Small intestine (tissue), 16 donors: ENCODE results near the gene SCRN1. TPM values are rescaled to one million over a fixed set of nuclear protein-coding genes. Genes with fewer than 3 reads are reported as not detected.

Experiments
- DNase-seq, 2 donors: peaks; one replicate each; pipeline versions ENCODE4 v3.0.0 to v3.0.0-alpha.2; 2013
- FAIRE-seq: peaks from 2 replicates; lab custom pipeline; 2012; peaks lifted over from hg19 to GRCh38; lab: Jason Lieb, UNC
- H3K27ac ChIP-seq, 3 donors: one replicate each; pipeline ENCODE4 v1.5.1; 2013; ENCODE audit warnings: low read length in 2 of 3, mild to moderate bottlenecking in 2 of 3, control low read depth in 1 of 3, inconsistent platforms in 1 of 3, low read depth in 1 of 3, moderate library complexity in 1 of 3
- H3K27me3 ChIP-seq, 3 donors: one replicate each; pipeline ENCODE4 v1.6.1; 2013; ENCODE audit warnings: low read length in 3 of 3, inconsistent platforms in 1 of 3; ENCODE audit not compliant: control insufficient read depth in 3 of 3, insufficient read depth in 3 of 3
- H3K36me3 ChIP-seq, 3 donors: one replicate each; pipeline ENCODE4 v1.6.1; 2013; ENCODE audit warnings: low read length in 3 of 3, inconsistent platforms in 1 of 3, low read depth in 1 of 3, mild to moderate bottlenecking in 1 of 3, moderate library complexity in 1 of 3; ENCODE audit not compliant: control insufficient read depth in 3 of 3, insufficient read depth in 2 of 3
- H3K4me1 ChIP-seq, 3 donors: one replicate each; pipeline ENCODE4 v1.6.1; 2013; ENCODE audit warnings: low read length in 2 of 3, inconsistent platforms in 1 of 3, low read depth in 1 of 3, mild to moderate bottlenecking in 1 of 3, moderate library complexity in 1 of 3; ENCODE audit not compliant: control insufficient read depth in 3 of 3, insufficient read depth in 2 of 3
- H3K4me3 ChIP-seq, 3 donors: one replicate each; pipeline ENCODE4 v1.5.1; 2013; ENCODE audit warnings: low read length in 3 of 3, control low read depth in 1 of 3, inconsistent platforms in 1 of 3, low read depth in 1 of 3, mild to moderate bottlenecking in 1 of 3, moderate library complexity in 1 of 3
- H3K9me3 ChIP-seq, 2 donors: one replicate each; pipeline ENCODE4 v1.6.1; 2013; ENCODE audit warnings: low read depth in 1 of 2, low read length in 1 of 2; ENCODE audit not compliant: control insufficient read depth in 2 of 2, insufficient read depth in 1 of 2
- WGBS, 3 donors: extraction: QIAGEN DNeasy Blood & Tissue Kit; methylation state at CpG; one replicate each; pipeline ENCODE4 v1.1.7; 2013; 5-methylcytosine and 5-hydroxymethylcytosine counted together
- long read RNA-seq, 10 donors: transcript quantifications; one replicate each; lab custom pipeline, GENCODE V29; 2026
- polyA plus RNA-seq, 4 donors: library from polyadenylated mRNA; stranded (reverse) in 3 of 4; unstranded in 1 of 4; fragments of 200-250 nt in 3 of 4; fragments of 120-200 nt in 1 of 4; gene quantifications; one replicate each; pipeline versions ENCODE4 v1.2.1 to v1.2.3, GENCODE V29; 2013
- donor health status: healthy with polysubstance abuse.
- donor health status: control.
- donor health status: control.
- donor health status: Bipolar disorder and iron deficiency.
- donor health status: healthy.

The SCRN1 gene
- polyA plus RNA-seq: 10 to 100 TPM in 2 of 4 donors, 1 to 10 TPM in 2; 1.3 to 16.9 (median 7.4) TPM
- long read RNA-seq, donor 1, full-length matches to known transcripts: 5 of 5 reads
- long read RNA-seq, donor 1, partial matches to known transcripts: 0 of 5 reads
- long read RNA-seq, donor 1, other reads (novel, unspliced or antisense): 0 of 5 reads
- long read RNA-seq, donor 2, full-length matches to known transcripts: 2 of 14 reads
- long read RNA-seq, donor 2, partial matches to known transcripts: 12 of 14 reads
- long read RNA-seq, donor 2, other reads (novel, unspliced or antisense): 0 of 14 reads
- long read RNA-seq, donor 3, full-length matches to known transcripts: 2 of 2 reads
- long read RNA-seq, donor 3, partial matches to known transcripts: 0 of 2 reads
- long read RNA-seq, donor 3, other reads (novel, unspliced or antisense): 0 of 2 reads
- long read RNA-seq, donor 4: 0 reads
- long read RNA-seq, donor 5: 0 reads
- long read RNA-seq, donor 6, full-length matches to known transcripts: 4 of 4 reads
- long read RNA-seq, donor 6, partial matches to known transcripts: 0 of 4 reads
- long read RNA-seq, donor 6, other reads (novel, unspliced or antisense): 0 of 4 reads
- long read RNA-seq, donor 7, full-length matches to known transcripts: 7 of 7 reads
- long read RNA-seq, donor 7, partial matches to known transcripts: 0 of 7 reads
- long read RNA-seq, donor 7, other reads (novel, unspliced or antisense): 0 of 7 reads
- long read RNA-seq, donor 8, full-length matches to known transcripts: 1 of 1 reads
- long read RNA-seq, donor 8, partial matches to known transcripts: 0 of 1 reads
- long read RNA-seq, donor 8, other reads (novel, unspliced or antisense): 0 of 1 reads
- long read RNA-seq, donor 9, full-length matches to known transcripts: 2 of 2 reads
- long read RNA-seq, donor 9, partial matches to known transcripts: 0 of 2 reads
- long read RNA-seq, donor 9, other reads (novel, unspliced or antisense): 0 of 2 reads
- long read RNA-seq, donor 10, full-length matches to known transcripts: 11 of 80 reads
- long read RNA-seq, donor 10, partial matches to known transcripts: 69 of 80 reads
- long read RNA-seq, donor 10, other reads (novel, unspliced or antisense): 0 of 80 reads

GRCh38 chr7:29989257-29989995 lies at the start of gene SCRN1:
SCRN1 (minus strand) TSS chr7:29989801; CDS start chr7:29969067, 20,734 bp downstream.
- Histone ChIP-seq H3K4me1 (peaks cover 0 to 5% (median 4%) of the 10 kb centered on the region in 3 donors), H3K9me3 (peaks cover 0 to 7% of the 10 kb centered on the region in 2 donors), H3K4me3 (peak within 1 kb of the TSS; percentile 79 to 83 (median 82)), H3K27ac (peak within 1 kb of the TSS; percentile 57 to 86 (median 79)), H3K36me3 (no peaks in the 10 kb centered on the region), H3K27me3 (peaks cover 0 to 10% (median 3%) of the 10 kb centered on the region in 3 donors)
- FAIRE-seq: no peak
- 1 to 2% (median 1%) methylated on average over 54 to 79 of the region's 79 CpGs for WGBS, 3 donors
- peak; percentile 22 to 78 for DNase-seq

- H3K27me3 ChIP-seq: no peaks in the 10 kb centered on the region
- 77 to 96% (median 94%) methylated on average over 3 of the region's 3 CpGs for WGBS, 3 donors
- no peaks in the 10 kb centered on the region for H3K9me3 ChIP-seq
- no peak overlapping the region for H3K27ac ChIP-seq
- DNase-seq (no peak), FAIRE-seq (no peak)
- H3K4me3 ChIP-seq: no peak overlapping the region
- no peaks in the 10 kb centered on the region for H3K36me3 ChIP-seq
- H3K4me1 ChIP-seq: peaks cover 0 to 5% (median 0%) of the 10 kb centered on the region in 3 donors
These were observed 48.8 kb upstream of the SCRN1 start for GRCh38 chr7:30038196-30038980.

- H3K27me3 ChIP-seq: no peaks in the 10 kb centered on the region
- no peak overlapping the region for H3K27ac ChIP-seq
- no peaks in the 10 kb centered on the region for H3K36me3 ChIP-seq
- DNase-seq: no peak
- 79 to 80% (median 79%) methylated on average over 2 of the region's 2 CpGs for WGBS, 3 donors
- H3K4me3 ChIP-seq: no peak overlapping the region
- H3K9me3 ChIP-seq: no peaks in the 10 kb centered on the region
- FAIRE-seq: no peak
- H3K4me1 ChIP-seq: peaks cover 0 to 5% (median 0%) of the 10 kb centered on the region in 3 donors
These were observed 46.6 kb upstream of the SCRN1 start for GRCh38 chr7:30036220-30036619.

- no peak overlapping the region for H3K27ac ChIP-seq
- H3K4me1 ChIP-seq: peaks cover 0 to 11% (median 2%) of the 10 kb centered on the region in 3 donors
- FAIRE-seq: no peak
- WGBS, 3 donors: 90 to 95% (median 93%) methylated on average over 3 of the region's 3 CpGs
- H3K4me3 ChIP-seq: no peak overlapping the region
- no peaks in the 10 kb centered on the region for H3K36me3 ChIP-seq
- no peaks in the 10 kb centered on the region for H3K27me3 ChIP-seq
- H3K9me3 ChIP-seq: no peaks in the 10 kb centered on the region
- DNase-seq: no peak
These were observed 44.9 kb upstream of the SCRN1 start for GRCh38 chr7:30034501-30034900.

- no peak for FAIRE-seq
- peak; percentile 12 to 20 for DNase-seq
- Histone ChIP-seq H3K4me1 (peaks cover 0 to 14% (median 2%) of the 10 kb centered on the region in 3 donors), H3K4me3 (no peak overlapping the region), H3K9me3 (no peaks in the 10 kb centered on the region), H3K36me3 (no peaks in the 10 kb centered on the region), H3K27me3 (no peaks in the 10 kb centered on the region), H3K27ac (no peak overlapping the region)
- 48 to 63% (median 56%) methylated on average over 4 of the region's 4 CpGs for WGBS, 3 donors
These were observed 42.9 kb upstream of the SCRN1 start for GRCh38 chr7:30032310-30033125.

GRCh38 chr7:30029696-30030095 lies 40.1 kb upstream of the SCRN1 start:
- peak overlapping the region in 1 of 3 donors; percentile 22 for H3K27ac ChIP-seq
- H3K36me3 ChIP-seq: no peaks in the 10 kb centered on the region
- FAIRE-seq (no peak), DNase-seq (peak; percentile 26 to 50)
- no peaks in the 10 kb centered on the region for H3K27me3 ChIP-seq
- no peaks in the 10 kb centered on the region for H3K9me3 ChIP-seq
- H3K4me3 ChIP-seq: peak overlapping the region in 2 of 3 donors; percentile 78 to 83
- peaks cover 3 to 14% (median 8%) of the 10 kb centered on the region in 3 donors for H3K4me1 ChIP-seq
- 5 to 26% (median 17%) methylated on average over 6 of the region's 6 CpGs for WGBS, 3 donors
